H54 (cell line): ENCODE results near the gene MIXL1.

ENCODE experiments used
- DNase-seq: peaks from one replicate; pipeline ENCODE4 v3.0.0; 2011; ENCODE audit warnings: low spot score, mixed read lengths; ENCODE audit not compliant: insufficient read length
- FAIRE-seq: peaks from 3 replicates; lab custom pipeline; 2011; peaks lifted over from hg19 to GRCh38; lab: Jason Lieb, UNC
- POLR2A ChIP-seq: IDR thresholded peaks from 2 replicates; pipeline ENCODE4 v1.6.1; 2011; ENCODE audit warnings: low read depth, mild to moderate bottlenecking, low read length

MIXL1 gene

DNA sequence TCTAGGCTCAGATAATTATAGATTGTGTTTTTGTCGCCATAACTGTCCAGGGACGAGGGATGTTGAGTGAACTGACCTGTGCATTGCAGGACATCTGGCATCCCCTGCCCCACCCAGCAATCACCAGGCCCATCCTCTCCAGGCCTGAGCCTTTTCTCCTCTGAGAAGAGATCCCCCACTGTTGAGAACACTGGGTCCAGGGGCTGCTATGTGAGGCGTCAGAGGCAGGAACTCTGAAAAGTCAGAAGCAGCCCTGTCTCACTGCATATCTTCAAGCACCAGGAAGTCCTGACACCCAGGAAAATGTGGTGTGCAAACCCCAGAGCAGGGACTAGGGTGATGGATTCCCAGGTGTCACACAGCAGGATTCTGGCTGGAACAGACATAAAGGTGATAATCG is 19.8 kb upstream of the MIXL1 start:
- DNase-seq (no peak), FAIRE-seq (no peak)
- no peak for TF ChIP-seq POLR2A

DNA sequence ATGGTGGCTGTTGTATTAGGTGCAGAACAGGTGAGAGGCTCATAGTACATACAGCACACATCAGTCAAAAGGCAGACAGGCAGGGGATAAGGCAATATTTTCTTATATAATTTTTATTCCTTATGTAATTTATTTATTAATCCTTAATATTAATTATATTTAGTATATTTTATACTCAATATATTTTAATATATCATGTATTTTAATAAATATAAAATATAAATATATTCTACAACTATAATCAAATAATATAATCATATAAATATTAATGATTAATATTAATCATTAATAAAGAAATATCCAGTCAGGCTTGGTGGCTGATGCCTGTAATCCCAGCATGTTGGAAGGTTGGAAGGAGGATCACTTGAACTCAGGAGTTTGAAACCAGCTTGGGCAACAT is 19.3 kb upstream of the MIXL1 start:
- no peak for TF ChIP-seq POLR2A
- FAIRE-seq (no peak), DNase-seq (no peak)

DNA sequence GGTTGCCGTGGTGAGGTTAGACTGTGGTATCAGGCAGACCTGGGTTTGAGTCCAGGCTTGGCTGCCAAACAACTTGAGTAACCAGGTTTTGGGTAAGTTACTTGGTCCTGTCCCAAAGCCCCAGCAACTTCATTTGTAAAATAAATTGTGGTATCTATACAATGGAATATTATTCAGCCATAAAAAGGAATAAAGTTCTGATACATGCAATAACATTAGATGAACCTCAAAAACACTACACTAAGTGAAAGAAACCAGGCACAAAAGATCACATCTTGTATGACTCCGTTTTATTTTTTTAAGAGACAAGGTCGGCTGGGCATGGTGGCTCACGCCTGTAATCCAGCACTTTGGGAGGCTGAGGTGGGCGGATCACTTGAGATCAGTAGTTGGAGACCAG is 16.4 kb upstream of the MIXL1 start:
- FAIRE-seq (no peak), DNase-seq (no peak)
- TF ChIP-seq POLR2A, result no peak

DNA sequence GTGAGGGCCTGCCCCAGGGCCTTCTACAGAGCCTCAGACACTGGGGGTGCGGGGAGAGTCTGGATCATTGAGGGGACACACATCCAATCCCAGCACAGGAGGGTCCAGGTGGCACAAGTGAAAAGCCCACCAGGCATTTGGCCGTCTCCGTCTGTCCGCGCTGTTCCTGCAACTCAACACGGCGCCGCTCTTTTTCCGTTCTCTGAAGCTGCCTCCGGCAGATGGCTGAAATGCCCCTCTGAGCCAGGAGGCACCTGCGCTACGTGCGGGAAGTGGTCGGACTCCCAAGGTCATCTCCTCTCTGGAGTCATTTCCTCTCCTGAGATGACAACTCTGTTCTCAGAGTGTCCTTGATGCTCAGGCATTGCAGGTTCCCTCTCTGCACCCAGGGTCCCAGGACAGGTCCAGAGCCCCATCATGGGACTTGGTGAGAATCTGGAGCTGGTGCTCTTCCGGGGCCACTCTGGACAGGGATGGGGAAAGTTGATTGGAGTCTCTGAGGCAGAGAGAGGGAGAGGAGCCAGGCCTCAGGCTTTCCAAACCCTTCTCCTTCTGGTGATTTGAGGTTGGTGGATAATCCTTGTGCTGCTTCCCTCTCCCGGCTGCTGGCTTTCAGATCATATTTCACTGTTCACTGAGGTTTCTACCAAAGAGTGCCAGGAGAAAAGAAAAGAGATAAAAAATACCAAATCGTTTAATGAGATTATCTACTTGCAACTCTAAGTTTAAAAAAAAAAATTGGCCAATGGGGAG is 14.0 kb upstream of the MIXL1 start:
- TF ChIP-seq POLR2A, result no peak
- no peak for FAIRE-seq
- DNase-seq, result no peak

DNA sequence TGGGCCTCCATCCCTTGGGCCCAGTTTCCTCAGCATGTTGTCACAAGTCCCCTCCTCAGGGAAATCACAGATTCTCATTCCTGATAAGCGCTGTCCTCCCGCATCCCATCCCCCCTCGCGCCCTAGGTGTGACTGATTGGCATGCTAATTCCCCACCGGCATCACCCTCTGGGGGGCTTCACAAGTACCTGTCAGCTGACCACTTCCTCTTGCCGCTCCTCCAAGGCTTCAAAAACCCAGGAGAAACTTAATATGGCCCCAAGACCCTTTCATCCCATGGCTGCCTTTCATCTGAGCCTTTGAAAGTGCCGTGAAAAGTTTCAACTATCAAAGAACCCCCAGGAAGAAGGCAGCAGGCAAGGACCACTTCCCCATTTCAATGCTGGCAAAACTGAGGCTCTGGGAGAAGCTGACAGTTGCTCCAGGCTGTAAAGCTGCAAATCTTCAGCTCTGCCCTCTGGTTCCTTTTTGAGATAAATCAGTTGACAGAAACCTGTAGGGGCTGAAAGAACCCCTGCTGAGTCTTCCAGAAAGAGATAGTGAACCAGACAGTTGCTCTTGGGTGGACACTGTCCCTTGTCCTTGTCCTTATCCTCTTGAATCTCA is 12.8 kb upstream of the MIXL1 start:
- FAIRE-seq (no peak), DNase-seq (no peak)
- TF ChIP-seq POLR2A, result no peak

DNA sequence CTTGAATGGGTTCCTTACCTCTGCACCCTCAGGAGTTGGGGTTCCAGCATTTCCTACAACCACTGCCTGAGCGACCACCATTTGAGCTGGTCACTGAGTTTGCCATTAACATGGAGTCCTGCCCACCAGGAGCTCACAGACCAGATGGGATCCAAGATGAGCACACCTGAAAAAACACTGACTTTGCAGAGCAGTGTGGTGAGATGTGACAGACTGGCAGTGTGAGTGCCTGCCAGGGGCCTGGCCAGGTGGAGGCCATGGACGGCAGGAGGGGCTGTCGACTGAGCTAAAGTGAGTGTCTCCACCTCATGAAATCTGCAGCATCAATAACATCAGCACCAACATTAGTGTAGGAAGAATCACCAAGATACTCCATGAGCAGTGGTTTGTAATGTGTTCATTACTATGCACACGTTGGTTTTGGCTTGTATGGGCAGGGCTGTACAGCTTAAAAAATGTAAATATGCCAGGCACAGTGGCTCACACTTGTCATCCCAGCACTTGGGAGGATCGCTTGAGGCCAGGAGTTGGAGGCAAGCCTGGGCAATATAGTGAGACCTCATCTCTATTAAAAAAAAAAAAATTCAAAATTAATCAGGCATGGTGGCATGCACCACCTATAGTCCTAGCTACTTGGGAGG is 12.2 kb upstream of the MIXL1 start:
- FAIRE-seq, result no peak
- DNase-seq, result no peak
- TF ChIP-seq POLR2A, result no peak

DNA sequence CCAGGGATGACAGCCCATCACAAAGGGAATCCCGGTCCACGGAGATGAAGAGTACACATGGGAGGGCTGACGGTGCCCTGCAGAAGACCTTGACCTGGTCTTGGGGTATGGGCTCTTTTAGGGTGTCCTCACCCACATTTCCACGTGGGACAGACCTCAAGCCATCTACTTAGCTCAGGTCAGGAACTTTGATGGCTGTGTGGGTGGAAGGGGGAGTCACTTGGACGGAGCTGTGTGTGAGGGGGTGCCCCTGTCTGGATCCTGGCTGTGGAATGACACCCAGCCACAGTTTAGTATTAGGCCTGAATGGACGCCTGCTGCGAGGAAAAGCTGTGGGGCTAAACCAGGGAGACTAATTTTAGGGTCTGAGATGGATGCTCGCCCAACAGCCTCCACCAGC is 10.9 kb upstream of the MIXL1 start:
- no peak for TF ChIP-seq POLR2A
- DNase-seq, result no peak
- no peak for FAIRE-seq

DNA sequence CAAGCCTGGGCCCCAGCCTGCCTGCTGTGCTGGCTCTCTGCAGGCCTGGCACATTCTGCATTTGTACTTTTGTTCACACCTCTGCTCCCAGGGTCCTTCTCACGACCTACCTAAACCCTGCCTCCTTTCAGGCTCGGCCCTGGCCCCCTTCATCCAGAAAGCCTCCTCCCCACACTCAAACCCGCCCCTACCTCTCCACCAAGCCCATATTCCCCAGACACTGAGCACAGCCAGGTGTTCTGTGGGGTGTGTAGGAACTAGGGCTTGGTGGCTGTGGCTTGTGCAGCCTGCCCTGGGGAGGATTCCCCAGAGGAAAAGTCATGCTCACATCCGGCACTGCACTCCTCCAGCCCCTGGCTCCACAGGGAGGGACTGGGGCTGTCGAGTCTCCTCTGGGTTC is 8.2 kb upstream of the MIXL1 start:
- TF ChIP-seq POLR2A, result no peak
- DNase-seq (no peak), FAIRE-seq (no peak)

DNA sequence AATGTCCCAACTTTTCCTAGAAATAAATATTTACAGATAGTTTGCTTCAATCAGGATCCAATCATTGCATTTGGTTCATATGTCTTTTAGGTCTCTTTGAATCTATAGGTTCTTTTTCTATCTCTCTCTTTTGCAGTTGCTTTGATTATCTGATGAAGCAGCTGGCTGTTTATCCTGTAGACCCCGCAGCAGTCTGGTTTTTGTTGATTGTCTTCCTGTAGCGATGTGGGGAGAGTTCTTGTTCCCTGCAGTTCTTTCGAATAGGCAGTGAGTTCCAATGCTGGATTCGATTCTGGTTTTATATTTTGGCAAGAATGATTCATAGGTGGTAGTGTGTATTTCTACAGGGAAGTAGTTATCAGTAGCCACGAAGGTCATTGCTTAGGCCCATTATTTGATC is 7.4 kb upstream of the MIXL1 start:
- no peak for TF ChIP-seq POLR2A
- FAIRE-seq, result no peak
- DNase-seq, result no peak

DNA sequence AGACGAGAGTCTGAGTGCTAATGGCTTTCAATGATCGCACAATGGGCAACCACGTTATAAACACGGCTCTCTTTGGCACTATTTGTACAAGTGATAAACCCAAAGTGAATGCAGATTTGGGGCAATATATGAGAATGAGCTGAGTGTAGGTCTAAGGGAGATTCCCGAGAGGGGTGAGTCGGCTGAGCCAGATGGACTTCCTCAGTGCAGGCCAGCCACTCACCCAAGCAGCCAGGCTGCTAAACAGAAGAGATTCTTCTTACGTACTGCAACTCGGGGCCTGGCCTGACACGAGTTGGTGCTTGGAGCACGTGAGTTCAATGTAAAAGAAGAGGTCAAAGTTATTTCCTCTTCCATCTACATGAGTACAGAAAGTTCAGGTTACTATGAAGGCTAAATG is 6.2 kb upstream of the MIXL1 start:
- FAIRE-seq, result no peak
- DNase-seq, result no peak
- no peak for TF ChIP-seq POLR2A

DNA sequence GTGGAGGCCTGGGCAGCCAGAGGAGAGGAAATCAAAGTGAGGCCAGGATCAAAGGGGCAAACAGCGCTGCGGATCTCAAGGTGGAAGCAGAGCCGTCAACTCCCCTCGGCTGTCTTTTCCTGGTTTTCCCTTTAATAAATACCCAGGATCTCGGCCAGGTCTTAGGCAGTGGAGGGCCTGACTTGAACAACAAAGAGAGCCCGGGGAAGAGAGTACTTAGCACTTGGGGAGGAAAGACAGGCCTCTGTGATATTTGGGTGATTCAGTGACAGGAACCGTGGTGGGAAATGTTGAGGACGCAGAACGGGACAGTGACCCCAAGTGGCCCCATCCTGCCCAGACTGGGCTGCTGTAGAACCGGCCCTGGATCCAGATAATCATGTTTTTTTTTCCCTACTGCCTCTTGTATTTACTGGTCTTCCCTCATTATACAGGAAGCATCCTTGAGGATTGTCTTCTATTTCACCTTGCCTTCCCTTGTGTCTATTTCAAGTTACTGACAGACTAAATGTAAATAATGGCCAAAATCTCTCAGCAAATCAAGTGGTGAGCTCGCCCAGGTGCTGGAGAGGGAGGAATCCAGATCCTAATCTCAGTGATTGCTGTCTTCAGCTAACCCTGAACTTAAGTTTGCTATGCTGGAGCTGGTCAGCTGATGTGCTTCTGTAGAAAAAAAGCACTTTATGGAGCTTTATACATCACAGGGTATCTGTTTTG is 2.8 kb upstream of the MIXL1 start:
- TF ChIP-seq POLR2A, result no peak
- no peak for FAIRE-seq
- no peak for DNase-seq

DNA sequence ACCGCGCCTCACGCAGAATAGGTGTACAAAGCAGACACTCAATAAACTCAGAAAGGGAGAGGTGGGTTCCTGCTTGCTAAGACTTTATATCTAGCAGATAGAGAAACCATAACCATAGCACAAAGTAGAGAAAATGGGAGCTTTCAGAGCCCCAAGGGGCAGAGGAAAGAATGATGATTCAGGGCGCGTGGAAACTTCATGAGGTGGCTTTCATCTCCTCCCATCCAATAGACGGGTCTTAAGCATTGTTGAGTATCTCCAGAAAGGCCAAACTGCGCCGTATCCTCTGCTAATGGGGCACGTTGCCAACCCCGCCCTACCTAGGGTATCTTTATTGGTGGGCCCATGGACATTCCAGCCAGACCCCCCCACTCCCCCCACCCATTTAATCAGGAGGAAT is 778 bp upstream of the MIXL1 start:
- FAIRE-seq (no peak), DNase-seq (no peak)
- no peak for TF ChIP-seq POLR2A

DNA sequence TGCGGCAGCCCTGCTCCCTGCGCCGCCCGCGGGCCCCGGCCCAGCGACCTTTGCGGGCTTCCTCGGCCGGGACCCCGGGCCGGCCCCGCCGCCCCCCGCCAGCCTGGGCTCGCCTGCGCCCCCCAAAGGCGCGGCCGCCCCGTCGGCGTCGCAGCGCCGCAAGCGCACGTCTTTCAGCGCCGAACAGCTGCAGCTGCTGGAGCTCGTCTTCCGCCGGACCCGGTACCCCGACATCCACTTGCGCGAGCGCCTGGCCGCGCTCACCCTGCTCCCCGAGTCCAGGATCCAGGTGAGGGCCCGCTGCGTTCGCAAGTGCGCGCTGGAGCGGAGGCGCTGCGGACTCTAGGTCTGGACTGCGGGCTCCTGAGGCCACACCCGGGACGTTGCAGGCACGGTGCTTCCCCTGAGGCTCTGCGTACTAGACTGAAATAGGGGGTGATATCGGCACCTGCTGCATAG is 351 bp downstream of the MIXL1 start:
- DNase-seq, result no peak
- no peak for TF ChIP-seq POLR2A
- FAIRE-seq, result no peak

DNA sequence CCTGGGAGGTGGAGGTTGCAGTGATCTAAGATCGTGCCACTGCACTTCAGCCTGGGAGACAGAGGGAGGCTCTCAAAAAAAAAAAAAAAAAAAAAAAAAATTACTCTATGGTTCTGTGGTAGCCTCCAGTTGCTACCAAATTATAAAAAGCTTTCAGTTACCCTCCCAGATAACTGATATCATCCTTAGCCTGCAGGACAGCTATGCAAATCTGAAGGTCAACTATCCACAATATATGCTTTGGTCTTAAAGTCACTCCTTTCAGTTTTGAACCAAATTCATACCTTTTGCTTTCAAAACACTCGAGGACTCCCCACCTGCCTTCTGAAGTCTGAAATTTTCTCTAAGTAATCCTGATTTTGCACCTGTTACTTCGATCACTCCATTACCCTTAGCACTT is 3.1 kb downstream of the MIXL1 start:
- no peak for TF ChIP-seq POLR2A
- no peak for DNase-seq
- FAIRE-seq, result no peak
